ENCODE data around the gene ERN2. TPM values are rescaled to one million over a fixed set of nuclear protein-coding genes. Genes with fewer than 3 reads are reported as not detected.

The ERN2 gene
- total RNA-seq, 1 donor from 2014 or later, result not detected

GRCh38 chr16:23673971-23674614 is 38.9 kb downstream of the ERN2 start:
- Mint-ChIP-seq H3K4me1 (ENCODE audit: low read depth) (peaks cover 27% of the 10 kb centered on the region), H3K4me3 (ENCODE audit: low read depth) (no peak overlapping the region), H3K27ac (no peak overlapping the region), H3K36me3 (ENCODE audit: low read depth) (peaks cover 53% of the 10 kb centered on the region), H3K27me3 (ENCODE audit: low read depth) (no peaks in the 10 kb centered on the region), H3K9me3 (no peaks in the 10 kb centered on the region)
- no peak for DNase-seq (ENCODE audit: low spot score)
- intact Hi-C loops (cut with micrococcal nuclease), result loop anchor here (5.0 kb wide), 1 partner anchor 162 kb away; the partner anchor contains the start of gene GGA2

GRCh38 chr16:23670137-23670776 is 42.8 kb downstream of the ERN2 start:
- DNase-seq (ENCODE audit: low spot score), result peak; percentile 47
- no peaks in the 10 kb centered on the region for H3K27me3 Mint-ChIP-seq (ENCODE audit: low read depth)
- no peak overlapping the region for H3K4me3 Mint-ChIP-seq (ENCODE audit: low read depth)
- intact Hi-C loops (cut with micrococcal nuclease), result loop anchor here (1.0 to 5.0 kb wide), 3 partner anchors 18 to 158 kb away; partner anchors contain the start of genes EARS2, GGA2 and UBFD1
- peaks cover 23% of the 10 kb centered on the region for H3K4me1 Mint-ChIP-seq (ENCODE audit: low read depth)
- no peaks in the 10 kb centered on the region for H3K9me3 Mint-ChIP-seq
- peaks cover 86% of the 10 kb centered on the region for H3K36me3 Mint-ChIP-seq (ENCODE audit: low read depth)
- H3K27ac Mint-ChIP-seq, result peak overlapping the region; percentile 36

GRCh38 chr16:23668873-23669272 is 44.1 kb downstream of the ERN2 start:
- Mint-ChIP-seq H3K4me3 (ENCODE audit: low read depth) (no peak overlapping the region), H3K4me1 (ENCODE audit: low read depth) (peaks cover 24% of the 10 kb centered on the region), H3K9me3 (no peaks in the 10 kb centered on the region), H3K27ac (no peak overlapping the region), H3K36me3 (ENCODE audit: low read depth) (peaks cover 91% of the 10 kb centered on the region), H3K27me3 (ENCODE audit: low read depth) (no peaks in the 10 kb centered on the region)
- no peak for DNase-seq (ENCODE audit: low spot score)
- intact Hi-C loops (cut with micrococcal nuclease), result no loop called here

- no peak for DNase-seq (ENCODE audit: low spot score)
- Mint-ChIP-seq H3K4me1 (ENCODE audit: low read depth) (peaks cover 27% of the 10 kb centered on the region), H3K27me3 (ENCODE audit: low read depth) (no peaks in the 10 kb centered on the region), H3K4me3 (ENCODE audit: low read depth) (no peak overlapping the region), H3K9me3 (no peaks in the 10 kb centered on the region), H3K36me3 (ENCODE audit: low read depth) (peaks cover 90% of the 10 kb centered on the region), H3K27ac (no peak overlapping the region)
- intact Hi-C loops (cut with micrococcal nuclease), result no loop called here
Observed at GRCh38 chr16:23668225-23668624, 44.8 kb downstream of the ERN2 start.

GRCh38 chr16:23667355-23667659 is 45.7 kb downstream of the ERN2 start:
- intact Hi-C loops (cut with micrococcal nuclease), result no loop called here
- no peaks in the 10 kb centered on the region for H3K27me3 Mint-ChIP-seq (ENCODE audit: low read depth)

GRCh38 chr16:23666571-23667354 is 46.3 kb downstream of the ERN2 start:
- H3K4me1 Mint-ChIP-seq (ENCODE audit: low read depth), result peaks cover 27% of the 10 kb centered on the region
- intact Hi-C loops (cut with micrococcal nuclease), result no loop called here
- H3K27me3 Mint-ChIP-seq (ENCODE audit: low read depth), result no peaks in the 10 kb centered on the region
- no peak overlapping the region for H3K27ac Mint-ChIP-seq
- H3K9me3 Mint-ChIP-seq, result no peaks in the 10 kb centered on the region
- H3K36me3 Mint-ChIP-seq (ENCODE audit: low read depth), result peaks cover 93% of the 10 kb centered on the region
- DNase-seq (ENCODE audit: low spot score), result no peak
- H3K4me3 Mint-ChIP-seq (ENCODE audit: low read depth), result no peak overlapping the region

More at GRCh38 chr16:23667355-23667659, 45.7 kb downstream of the ERN2 start:
- Mint-ChIP-seq H3K27ac (no peak overlapping the region), H3K36me3 (ENCODE audit: low read depth) (peaks cover 93% of the 10 kb centered on the region), H3K9me3 (no peaks in the 10 kb centered on the region), H3K4me3 (ENCODE audit: low read depth) (no peak overlapping the region), H3K4me1 (ENCODE audit: low read depth) (peaks cover 27% of the 10 kb centered on the region)
- no peak for DNase-seq (ENCODE audit: low spot score)

GRCh38 chr16:23663918-23664317 is 49.1 kb downstream of the ERN2 start:
- Mint-ChIP-seq H3K4me1 (ENCODE audit: low read depth) (peaks cover 8% of the 10 kb centered on the region), H3K9me3 (no peaks in the 10 kb centered on the region), H3K27ac (no peak overlapping the region), H3K4me3 (ENCODE audit: low read depth) (no peak overlapping the region), H3K36me3 (ENCODE audit: low read depth) (peaks cover 94% of the 10 kb centered on the region), H3K27me3 (ENCODE audit: low read depth) (no peaks in the 10 kb centered on the region)
- no peak for DNase-seq (ENCODE audit: low spot score)
- intact Hi-C loops (cut with micrococcal nuclease), result no loop called here

- Mint-ChIP-seq H3K27ac (peak overlapping the region; percentile 53), H3K4me1 (ENCODE audit: low read depth) (peaks cover 21% of the 10 kb centered on the region), H3K27me3 (ENCODE audit: low read depth) (no peaks in the 10 kb centered on the region), H3K36me3 (ENCODE audit: low read depth) (peaks cover 61% of the 10 kb centered on the region), H3K4me3 (ENCODE audit: low read depth) (no peak overlapping the region), H3K9me3 (no peaks in the 10 kb centered on the region)
- intact Hi-C loops (cut with micrococcal nuclease), result loop anchor here (1.0 kb wide), 1 partner anchor 18 kb away; no protein-coding TSS in a partner anchor
- DNase-seq (ENCODE audit: low spot score), result no peak
Observed at GRCh38 chr16:23651943-23652468, 61.0 kb downstream of the ERN2 start.

GRCh38 chr16:23650674-23651416 is 62.2 kb downstream of the ERN2 start:
- Mint-ChIP-seq H3K27ac (peak overlapping the region; percentile 25), H3K9me3 (no peaks in the 10 kb centered on the region), H3K27me3 (ENCODE audit: low read depth) (no peaks in the 10 kb centered on the region), H3K4me3 (ENCODE audit: low read depth) (no peak overlapping the region), H3K36me3 (ENCODE audit: low read depth) (peaks cover 69% of the 10 kb centered on the region), H3K4me1 (ENCODE audit: low read depth) (peaks cover 29% of the 10 kb centered on the region)
- DNase-seq (ENCODE audit: low spot score), result no peak
- intact Hi-C loops (cut with micrococcal nuclease), result no loop called here

- H3K9me3 Mint-ChIP-seq, result no peaks in the 10 kb centered on the region
- H3K27ac Mint-ChIP-seq, result peak overlapping the region; percentile 94
- peaks cover 58% of the 10 kb centered on the region for H3K36me3 Mint-ChIP-seq (ENCODE audit: low read depth)
- peaks cover 27% of the 10 kb centered on the region for H3K4me1 Mint-ChIP-seq (ENCODE audit: low read depth)
- H3K4me3 Mint-ChIP-seq (ENCODE audit: low read depth), result peak overlapping the region; percentile 97
- H3K27me3 Mint-ChIP-seq (ENCODE audit: low read depth), result no peaks in the 10 kb centered on the region
- no peak for DNase-seq (ENCODE audit: low spot score)
- intact Hi-C loops (cut with micrococcal nuclease), result loop anchor here (5.0 to 10.0 kb wide), 2 partner anchors 35 to 138 kb away; partner anchors contain the start of gene PLK1
Observed at GRCh38 chr16:23642246-23642774, 70.7 kb downstream of the ERN2 start.

- peaks cover 50% of the 10 kb centered on the region for H3K36me3 Mint-ChIP-seq (ENCODE audit: low read depth)
- peak within 1 kb of the TSS; percentile 97 for H3K4me3 Mint-ChIP-seq (ENCODE audit: low read depth)
- peak; percentile 87 for DNase-seq (ENCODE audit: low spot score)
- intact Hi-C loops (cut with micrococcal nuclease), result loop anchor here (1.0 to 10.0 kb wide), 4 partner anchors 36 to 136 kb away; partner anchors contain the start of genes EARS2, NDUFAB1, PLK1 and UBFD1
- H3K9me3 Mint-ChIP-seq, result no peaks in the 10 kb centered on the region
- peaks cover 22% of the 10 kb centered on the region for H3K4me1 Mint-ChIP-seq (ENCODE audit: low read depth)
- H3K27me3 Mint-ChIP-seq (ENCODE audit: low read depth), result no peaks in the 10 kb centered on the region
- H3K27ac Mint-ChIP-seq, result peak within 1 kb of the TSS; percentile 94
Observed at GRCh38 chr16:23640931-23641765, 71.9 kb downstream of the ERN2 start, which contains the start of the genes DCTN5 and PALB2. Gene DCTN5 (plus strand): TSS chr16:23641466. CDS start chr16:23641543, 77 bp downstream. Gene PALB2 (minus strand): TSS chr16:23641310. CDS start chr16:23641157, 153 bp downstream.
